Pulmonary artery endothelial cell (primary cell): ENCODE data around the gene HELB. TPM values are rescaled to one million over a fixed set of nuclear protein-coding genes. Genes with fewer than 3 reads are reported as not detected.
"Not testable (repeated sequence)": the region's sequence is repeated elsewhere in the genome, so short reads cannot be mapped to it uniquely, and the experiment has no call there.

ENCODE experiments used
- DNase-seq: peaks from one replicate; pipeline ENCODE4 v3.0.0-alpha.2; 2011; ENCODE audit warnings: low read depth, low spot score
- total RNA-seq: library from RNA; depleted of rRNA; stranded (reverse); fragments of >200 nt; gene quantifications from 2 replicates; pipeline ENCODE4 v1.2.3, GENCODE V29; 2014

The HELB gene
- total RNA-seq, 1 donor from 2014 or later = 0.79 TPM

DNA sequence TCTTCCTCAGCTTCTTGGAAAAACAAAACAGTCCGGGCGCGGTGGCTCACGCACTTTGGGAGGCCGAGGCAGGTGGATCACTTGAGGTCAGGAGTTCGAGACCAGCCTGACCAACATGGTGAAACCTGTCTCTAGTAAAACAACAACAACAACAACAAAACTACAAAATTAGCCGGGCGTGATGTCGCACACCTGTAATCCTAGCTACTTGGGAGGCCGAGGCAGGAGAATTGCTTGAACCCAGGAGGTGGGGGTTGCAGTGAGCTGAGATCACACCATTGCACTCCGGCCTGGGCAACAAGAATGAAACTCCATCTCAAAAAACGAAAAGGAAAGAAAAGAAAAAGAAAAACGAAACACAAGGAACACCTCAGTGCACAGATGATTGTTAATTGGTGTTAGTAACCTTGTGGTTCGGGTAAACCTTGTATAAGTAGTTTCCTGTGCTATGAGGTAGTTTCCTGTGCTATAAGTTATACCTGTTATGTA is 1.1 kb downstream of the HELB start:
- DNase-seq = not testable (repeated sequence)

DNA sequence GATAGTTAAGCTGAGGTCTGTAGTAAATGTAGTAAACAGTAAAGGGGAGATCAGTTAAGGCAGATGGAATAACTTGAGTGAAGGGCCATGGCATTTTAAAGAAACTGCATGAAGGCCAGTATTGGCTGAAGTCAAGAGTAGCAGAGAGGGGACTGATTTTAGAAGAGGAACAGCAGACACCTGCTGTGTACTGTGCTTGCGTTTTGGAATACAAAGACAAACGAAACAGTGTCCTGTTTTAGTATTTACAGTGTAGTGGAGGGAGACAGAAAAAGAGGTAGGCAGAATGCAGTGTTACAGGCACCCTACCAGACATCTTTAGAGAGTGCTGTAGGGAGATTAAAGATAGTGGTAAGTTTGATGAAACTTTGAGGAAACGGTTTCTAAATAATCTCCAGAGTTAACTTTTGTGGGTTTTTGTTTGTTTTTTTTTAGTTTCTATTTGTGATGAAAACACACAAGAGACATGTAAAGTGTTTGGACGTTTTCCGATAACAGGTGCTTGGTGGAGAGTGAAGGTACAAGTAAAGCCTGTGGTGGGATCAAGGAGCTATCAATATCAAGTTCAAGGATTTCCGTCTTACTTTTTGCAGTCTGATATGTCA is 2.1 kb downstream of the HELB start:
- DNase-seq = no peak

DNA sequence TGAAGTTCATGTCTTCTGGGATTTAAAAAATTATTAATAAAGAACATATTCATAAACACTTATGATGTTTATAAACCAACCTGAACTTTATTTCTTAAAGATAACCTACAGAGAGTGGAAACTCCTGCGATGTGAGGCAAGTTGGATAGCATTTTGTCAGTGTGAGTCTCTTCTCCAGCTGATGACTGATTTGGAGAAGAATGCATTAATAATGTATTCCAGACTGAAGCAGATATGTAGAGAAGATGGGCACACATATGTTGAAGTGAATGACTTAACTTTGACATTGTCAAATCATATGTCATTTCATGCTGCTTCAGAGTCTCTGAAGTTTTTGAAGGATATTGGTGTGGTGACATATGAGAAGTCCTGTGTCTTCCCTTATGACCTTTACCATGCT is 7.3 kb downstream of the HELB start:
- DNase-seq = no peak

DNA sequence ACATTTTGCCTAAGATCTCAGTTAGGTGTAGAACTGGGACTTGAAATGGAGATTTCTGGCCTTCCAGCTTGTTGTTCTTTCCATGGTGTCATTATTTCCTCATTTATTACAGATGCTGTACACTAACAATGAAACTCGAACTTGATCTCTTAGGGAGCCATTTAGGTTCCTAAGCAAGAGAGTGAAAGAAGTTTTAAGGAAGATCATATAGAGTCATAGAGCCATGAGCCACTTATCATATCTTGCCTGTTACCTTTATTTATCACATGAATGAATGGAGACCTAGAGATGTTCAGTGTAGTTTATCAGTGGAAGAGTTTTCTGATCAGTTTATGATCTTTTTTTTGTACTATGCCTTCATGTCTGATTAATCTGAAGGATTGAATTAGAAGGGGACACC is 9.9 kb downstream of the HELB start:
- DNase-seq = no peak

GRCh38 chr12:66314278-66314677 is 12.0 kb downstream of the HELB start:
- no peak for DNase-seq

GRCh38 chr12:66319266-66319954 is 17.1 kb downstream of the HELB start:
- DNase-seq = no peak

DNA sequence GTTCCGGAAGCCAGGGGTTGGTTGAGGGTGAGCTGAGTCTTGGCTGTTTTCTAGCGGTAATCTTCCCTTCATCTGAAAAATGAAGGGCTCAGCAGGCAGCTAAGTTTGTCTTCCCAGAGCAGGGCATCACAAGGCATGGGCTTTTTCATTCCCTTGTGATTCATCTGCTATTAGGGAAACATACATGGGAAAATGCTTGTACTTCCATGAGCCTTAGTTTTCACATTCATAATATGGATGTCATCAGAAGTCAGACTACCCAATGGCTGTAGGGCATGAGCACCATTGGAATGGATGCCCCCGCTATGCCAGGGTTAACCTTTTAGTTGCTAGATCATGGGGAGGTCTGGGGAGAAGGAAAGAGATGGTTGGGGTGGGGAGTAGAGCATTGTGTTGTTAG is 18.7 kb downstream of the HELB start:
- DNase-seq = no peak

- no peak for DNase-seq
These were observed 19.1 kb downstream of the HELB start for GRCh38 chr12:66321435-66321834.

- no peak for DNase-seq
These were observed 20.7 kb downstream of the HELB start for GRCh38 chr12:66323017-66323416.

- DNase-seq = no peak
These were observed 27.6 kb downstream of the HELB start for GRCh38 chr12:66329941-66330340.

- no peak for DNase-seq
These were observed 28.7 kb downstream of the HELB start for GRCh38 chr12:66331016-66331415.

GRCh38 chr12:66331814-66332213 is 29.5 kb downstream of the HELB start:
- no peak for DNase-seq

DNA sequence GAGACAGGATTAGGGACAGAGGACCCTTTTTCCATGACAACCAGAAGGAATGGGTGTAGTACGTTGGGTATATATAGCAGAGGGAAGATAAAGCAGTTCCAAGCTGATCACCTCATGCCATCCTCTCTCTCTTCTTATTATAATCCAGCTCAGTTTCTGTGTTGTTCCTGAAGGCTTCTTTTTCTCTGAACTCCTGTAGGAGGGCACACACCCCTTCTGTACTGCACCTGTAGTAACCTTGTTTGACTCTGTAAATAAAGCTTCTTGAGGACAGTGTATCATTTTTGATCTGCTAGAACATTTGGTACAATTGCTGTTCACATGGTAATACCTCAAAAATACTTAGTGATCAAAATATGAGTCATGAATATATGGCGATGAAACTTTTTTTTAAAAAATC is 33.5 kb downstream of the HELB start:
- no peak for DNase-seq

DNA sequence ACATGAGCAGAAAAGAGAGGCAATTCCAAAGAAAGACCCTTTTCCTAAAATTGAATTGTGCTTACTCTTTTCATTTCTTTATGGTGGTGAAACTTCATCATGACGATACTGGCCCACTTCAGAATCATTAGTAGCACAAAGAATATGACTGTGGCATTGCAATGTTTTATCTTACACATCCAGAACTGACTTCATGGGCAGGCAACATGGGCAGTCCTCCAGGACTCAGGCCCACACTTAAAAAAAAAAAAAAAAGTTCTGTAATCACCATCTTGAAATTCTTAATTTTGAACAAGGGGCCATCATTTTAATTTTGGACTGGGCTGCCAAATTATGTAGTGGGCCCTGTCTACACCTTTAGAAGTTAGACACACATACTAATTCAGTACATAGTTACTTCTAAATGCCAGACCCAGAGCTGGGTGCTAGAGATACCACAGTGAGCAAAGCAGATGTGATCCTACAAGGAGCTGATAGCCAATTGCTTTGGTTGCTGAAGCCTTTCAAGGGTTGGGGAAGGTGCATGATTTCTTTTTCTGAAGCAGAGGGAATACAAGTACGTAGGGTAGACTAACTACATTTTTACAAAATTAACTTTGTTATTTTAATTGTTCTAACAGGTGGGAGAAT is 35.2 kb downstream of the HELB start:
- DNase-seq = no peak

DNA sequence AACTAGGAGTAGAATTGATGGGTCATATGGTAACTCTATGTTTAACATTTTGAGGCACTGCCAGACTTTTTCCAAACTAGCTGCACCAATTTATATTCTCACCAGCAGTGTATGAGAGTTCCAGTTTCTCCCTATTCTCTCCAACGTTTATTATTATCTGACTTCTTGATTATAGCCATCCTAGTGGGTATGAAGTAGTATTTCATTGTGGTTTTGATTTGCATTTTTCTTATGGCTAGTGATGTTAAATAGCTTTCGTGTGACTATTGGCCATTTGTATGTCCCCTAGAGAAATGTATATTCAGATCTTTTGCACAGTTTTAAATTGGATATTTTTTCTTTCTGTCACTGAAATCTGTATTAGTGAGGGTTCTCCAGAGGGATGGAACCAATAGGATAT is 37.8 kb downstream of the HELB start:
- no peak for DNase-seq

- no peak for DNase-seq
These were observed 38.8 kb downstream of the HELB start for GRCh38 chr12:66341126-66341525.

- DNase-seq = no peak
These were observed 42.9 kb downstream of the HELB start for GRCh38 chr12:66345212-66345611.

DNA sequence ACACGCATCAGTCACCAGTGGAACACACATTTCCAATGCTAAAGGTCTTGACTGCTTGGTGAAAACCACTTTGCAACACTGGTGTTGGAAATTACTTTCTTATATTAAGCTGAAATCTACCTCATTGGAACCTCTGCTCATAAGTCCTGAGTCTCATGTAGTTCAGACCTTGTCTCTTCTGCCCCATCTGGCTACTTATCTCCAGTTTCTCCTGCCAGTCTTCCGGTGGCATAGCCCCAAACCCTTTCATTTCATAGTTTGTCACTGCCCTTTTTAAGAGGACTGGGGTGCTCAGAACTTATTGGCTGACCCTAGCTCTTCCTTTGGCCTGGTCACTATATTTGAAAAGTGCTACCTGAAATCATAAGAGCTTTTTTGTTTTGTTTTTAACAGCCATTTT is 43.7 kb downstream of the HELB start:
- no peak for DNase-seq

GRCh38 chr12:66351301-66351700 is 49.0 kb downstream of the HELB start:
- DNase-seq = no peak

- no peak for DNase-seq
These were observed 49.9 kb downstream of the HELB start for GRCh38 chr12:66352197-66352596.

DNA sequence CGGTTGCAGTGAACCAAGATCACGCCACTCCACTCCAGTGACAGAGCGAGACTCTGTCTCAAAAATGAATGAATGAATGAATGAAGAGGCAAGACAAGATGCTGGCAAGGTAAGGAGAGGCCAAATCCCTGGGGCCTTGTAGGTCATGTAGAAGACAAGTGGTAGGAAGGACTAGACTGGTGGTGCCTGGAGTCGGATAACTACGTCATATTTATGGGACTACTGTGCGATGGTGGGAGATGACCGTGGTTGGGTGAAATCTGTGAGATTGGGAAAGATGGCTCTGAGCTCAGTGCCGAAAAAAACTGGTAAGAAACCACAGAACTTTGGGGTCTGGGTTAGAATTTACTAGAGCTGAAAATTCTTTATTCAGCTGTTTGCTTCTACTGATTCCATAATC is 50.6 kb downstream of the HELB start:
- DNase-seq = no peak

- no peak for DNase-seq
These were observed 52.0 kb downstream of the HELB start for GRCh38 chr12:66354291-66354690.

DNA sequence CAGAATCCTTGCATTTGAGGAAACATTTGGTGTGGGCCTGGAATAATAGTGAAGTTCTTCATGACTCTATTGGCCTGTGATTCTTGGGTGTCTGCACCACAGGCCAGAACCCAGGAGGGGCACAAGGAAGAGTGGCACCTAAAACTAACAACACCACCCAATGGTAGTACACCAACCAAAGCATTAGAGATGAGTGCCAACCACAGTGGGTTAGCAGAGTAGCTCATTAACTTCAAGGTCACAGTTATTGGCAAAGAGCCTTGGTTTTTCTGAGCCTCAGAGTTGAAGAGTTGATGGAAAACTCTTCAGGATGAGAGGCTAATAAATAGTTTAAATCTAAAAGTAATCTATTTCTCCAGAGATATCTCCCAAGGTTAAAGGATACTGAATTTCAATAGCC is 57.0 kb downstream of the HELB start:
- DNase-seq = no peak
